H1 (cell line): ENCODE data around the gene TBC1D16. TPM values are rescaled to one million over a fixed set of nuclear protein-coding genes. Genes with fewer than 3 reads are reported as not detected.

ENCODE experiments used
- CHD7 ChIP-seq: fragments of 300-600 bp; sonication (generic); IDR thresholded peaks from 2 replicates; pipeline ENCODE4 v1.7.1; 2012; ENCODE audit warnings: low read length, moderate library complexity, mild to moderate bottlenecking, inconsistent platforms; ENCODE audit not compliant: insufficient replicate concordance
- GABPA ChIP-seq: IDR thresholded peaks from 2 replicates; pipeline ENCODE4 v1.6.1; 2011; ENCODE audit warnings: mild to moderate bottlenecking, low read length, moderate library complexity, borderline replicate concordance; ENCODE audit not compliant: insufficient read depth
- MAFK ChIP-seq: IDR thresholded peaks from 2 replicates; pipeline ENCODE4 v1.6.1; 2012; ENCODE audit warnings: low read depth, mild to moderate bottlenecking, improper control_type of control experiment, low read length
- SUZ12 ChIP-seq: fragments of 200-600 bp; sonication (generic); IDR thresholded peaks from 2 replicates; pipeline ENCODE4 v1.6.1; 2012; ENCODE audit warnings: mild to moderate bottlenecking, inconsistent platforms, low read length, moderate library complexity, mixed read lengths
- polyA plus RNA-seq, 7 experiments: library from polyadenylated mRNA; depleted of rRNA in 3 of 7; stranded (reverse) in 5 of 7; unstranded in 2 of 7; fragments of >200 nt in 5 of 7; fragments of 200-250 nt in 2 of 7; gene quantifications; 1 replicate in 5 of 7; 2 replicates in 1 of 7; 4 replicates in 1 of 7; pipeline versions ENCODE4 v1.2.1 to v1.2.3, GENCODE V29; 2011 to 2013; ENCODE audit warnings: missing spikeins in 2 of 7, mixed read lengths in 2 of 7
- total RNA-seq: library from RNA; stranded (reverse); fragmentation: NEBNext Ultra II Directional; extraction: Animal tissue kit (Norgen Biotek cat#: 25700); gene quantifications from 2 replicates; pipeline ENCODE4 v1.2.1, GENCODE V29; 2021

Gene TBC1D16
- total and polyA plus RNA-seq, 2 of the 8 experiments (the other 6 are each of a cell fraction or from before 2014, with no cell fraction given), result 21.1 to 109 TPM

GRCh38 chr17:79927136-79927661 is 108.5 kb downstream of the TBC1D16 start (continued):
- TF ChIP-seq CHD7 (no peak), SUZ12 (no peak), MAFK (no peak), GABPA (no peak)
